HepG2 (cell line): ENCODE data around the gene MXRA8.

Source experiments
- ASH2L ChIP-seq: fragments of 300-600, 200-600 bp; sonication (generic); IDR thresholded peaks from 2 replicates; pipeline ENCODE4 v1.7.0; 2017; ENCODE audit warnings: low read depth, mild to moderate bottlenecking, moderate library complexity, mixed read lengths, low read length; ENCODE audit not compliant: insufficient read length
- FIP1L1 ChIP-seq: fragments of 200-400 bp; formaldehyde crosslinking; IDR thresholded peaks from 2 replicates; pipeline ENCODE4 v1.6.1; 2018; ENCODE audit warnings: low read depth, mild to moderate bottlenecking, low read length, moderate library complexity, borderline replicate concordance; ENCODE audit not compliant: insufficient read depth
- FUBP1 ChIP-seq: sonication (generic); formaldehyde crosslinking; IDR thresholded peaks from 2 replicates; pipeline ENCODE4 v1.5.1; 2020; ENCODE audit warnings: missing genetic modification reagents, mild to moderate bottlenecking, borderline replicate concordance
- GTF3A ChIP-seq: sonication (generic); formaldehyde crosslinking; conservative IDR thresholded peaks from 2 replicates; pipeline ENCODE4 v1.4.0; 2020; ENCODE audit warnings: mild to moderate bottlenecking, missing genetic modification reagents
- HOMEZ ChIP-seq: IDR thresholded peaks from 2 replicates; pipeline ENCODE4 v1.6.1; 2016; ENCODE audit warnings: low read depth
- KAT7 ChIP-seq: IDR thresholded peaks from 2 replicates; pipeline ENCODE4 v1.6.1; 2018; ENCODE audit warnings: borderline replicate concordance, missing compliant biosample characterization
- KLF15 ChIP-seq: sonication (generic); formaldehyde crosslinking; IDR thresholded peaks from 2 replicates; pipeline ENCODE4 v1.8.1; 2023; ENCODE audit warnings: borderline replicate concordance, mild to moderate bottlenecking, inconsistent platforms, missing genetic modification reagents, mixed read lengths
- PREB ChIP-seq: sonication (generic); formaldehyde crosslinking; IDR thresholded peaks from 2 replicates; pipeline ENCODE4 v1.4.0; 2020; ENCODE audit warnings: missing genetic modification reagents
- SMAD1 ChIP-seq: sonication (generic); formaldehyde crosslinking; IDR thresholded peaks from 2 replicates; pipeline ENCODE4 v1.4.0; 2020; ENCODE audit warnings: missing genetic modification reagents, low read depth, mild to moderate bottlenecking, borderline replicate concordance
- ZNF513 ChIP-seq: sonication (generic); formaldehyde crosslinking; conservative IDR thresholded peaks from 2 replicates; pipeline ENCODE4 v1.5.0; 2020; ENCODE audit warnings: missing genetic modification reagents

GRCh38 chr1:1328254-1328653 lies 30.1 kb downstream of the MXRA8 start:
- TF ChIP-seq FIP1L1 (no peak), FUBP1 (CRISPR knock-in tag) (no peak), PREB (CRISPR knock-in tag) (no peak), ASH2L (no peak), KAT7 (no peak), HOMEZ (no peak), SMAD1 (CRISPR knock-in tag) (no peak), ZNF513 (CRISPR knock-in tag) (no peak), GTF3A (CRISPR knock-in tag) (no peak), KLF15 (no peak)
